Endothelial cell of umbilical vein (primary cell): ENCODE data around the gene WDTC1.

Source experiments
- EZH2 ChIP-seq: IDR thresholded peaks from 2 replicates; pipeline ENCODE4 v1.6.1; 2012; ENCODE audit warnings: borderline replicate concordance, low read depth, mild to moderate bottlenecking, moderate library complexity, low read length, inconsistent platforms; ENCODE audit not compliant: severe bottlenecking
- FOS ChIP-seq: IDR thresholded peaks from 2 replicates; pipeline ENCODE4 v1.6.1; 2011; ENCODE audit warnings: mild to moderate bottlenecking, low read length, moderate library complexity, borderline replicate concordance; ENCODE audit not compliant: insufficient read depth
- GATA2 ChIP-seq: IDR thresholded peaks from 2 replicates; pipeline ENCODE4 v1.7.0; 2011; ENCODE audit warnings: low read depth, mild to moderate bottlenecking, moderate library complexity, mixed read lengths, low read length; ENCODE audit not compliant: insufficient read length, insufficient read depth
- MYC ChIP-seq: IDR thresholded peaks from one replicate; pipeline ENCODE4 v1.6.1; 2011; ENCODE audit warnings: mild to moderate bottlenecking, low read depth, low read length
- POLR2A ChIP-seq: IDR thresholded peaks from 2 replicates; pipeline ENCODE4 v1.6.1; 2012; ENCODE audit warnings: low read depth, mild to moderate bottlenecking, control low read depth, low read length
- POLR2AphosphoS5 ChIP-seq: IDR thresholded peaks from 2 replicates; pipeline ENCODE4 v1.6.1; 2012; ENCODE audit warnings: low read depth, mild to moderate bottlenecking, control low read depth, low read length, moderate library complexity; ENCODE audit not compliant: insufficient read depth
- TF ChIP-seq, protein P1 (sequence below), 2 donors: IDR thresholded peaks; 1 replicate in 1 of 2; 2 replicates in 1 of 2; pipeline ENCODE4 v1.5.1; 2011; ENCODE audit warnings: low read length in 2 of 2, mild to moderate bottlenecking in 2 of 2, moderate library complexity in 2 of 2, control low read depth in 1 of 2, inconsistent platforms in 1 of 2, low read depth in 1 of 2; ENCODE audit not compliant: insufficient read depth in 1 of 2; ENCODE audit errors: extremely low read depth in 1 of 2
- TF ChIP-seq, protein P2 (sequence below): IDR thresholded peaks from 2 replicates; pipeline ENCODE4 v1.6.1; 2011; ENCODE audit not compliant: insufficient read depth, insufficient read length

DNA sequence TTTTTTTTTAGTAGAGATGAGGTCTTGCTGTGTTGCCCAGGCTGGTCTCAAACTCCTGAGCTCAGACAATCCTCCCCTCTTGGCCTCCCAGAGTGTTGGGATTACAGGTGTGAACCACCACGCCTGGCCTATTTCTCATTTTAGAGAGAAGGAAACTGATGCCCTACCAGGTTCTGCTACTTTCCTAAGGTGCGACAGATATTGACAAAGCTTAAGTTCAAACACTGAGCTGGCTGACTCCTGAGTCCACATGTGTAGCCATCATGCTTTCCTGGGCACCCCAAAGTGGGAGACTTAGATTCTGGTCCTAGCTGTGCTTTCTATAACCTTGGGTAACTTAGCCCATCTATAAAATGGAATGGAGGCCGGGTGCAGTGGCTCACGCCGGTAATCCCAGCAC, 82.4 kb downstream of the WDTC1 start:
- TF ChIP-seq, protein P1, sequence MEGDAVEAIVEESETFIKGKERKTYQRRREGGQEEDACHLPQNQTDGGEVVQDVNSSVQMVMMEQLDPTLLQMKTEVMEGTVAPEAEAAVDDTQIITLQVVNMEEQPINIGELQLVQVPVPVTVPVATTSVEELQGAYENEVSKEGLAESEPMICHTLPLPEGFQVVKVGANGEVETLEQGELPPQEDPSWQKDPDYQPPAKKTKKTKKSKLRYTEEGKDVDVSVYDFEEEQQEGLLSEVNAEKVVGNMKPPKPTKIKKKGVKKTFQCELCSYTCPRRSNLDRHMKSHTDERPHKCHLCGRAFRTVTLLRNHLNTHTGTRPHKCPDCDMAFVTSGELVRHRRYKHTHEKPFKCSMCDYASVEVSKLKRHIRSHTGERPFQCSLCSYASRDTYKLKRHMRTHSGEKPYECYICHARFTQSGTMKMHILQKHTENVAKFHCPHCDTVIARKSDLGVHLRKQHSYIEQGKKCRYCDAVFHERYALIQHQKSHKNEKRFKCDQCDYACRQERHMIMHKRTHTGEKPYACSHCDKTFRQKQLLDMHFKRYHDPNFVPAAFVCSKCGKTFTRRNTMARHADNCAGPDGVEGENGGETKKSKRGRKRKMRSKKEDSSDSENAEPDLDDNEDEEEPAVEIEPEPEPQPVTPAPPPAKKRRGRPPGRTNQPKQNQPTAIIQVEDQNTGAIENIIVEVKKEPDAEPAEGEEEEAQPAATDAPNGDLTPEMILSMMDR (IDR thresholded peaks at IDR 0.05; ENCODE audit: extremely low read depth in 1 of 2, insufficient read depth in 1 of 2, low read depth in 1 of 2, low read length in 2 of 2) = no peak
- TF ChIP-seq EZH2 (no peak), MYC (no peak), FOS (no peak), POLR2A (no peak), POLR2AphosphoS5 (no peak), GATA2 (no peak)
- TF ChIP-seq, protein P2, sequence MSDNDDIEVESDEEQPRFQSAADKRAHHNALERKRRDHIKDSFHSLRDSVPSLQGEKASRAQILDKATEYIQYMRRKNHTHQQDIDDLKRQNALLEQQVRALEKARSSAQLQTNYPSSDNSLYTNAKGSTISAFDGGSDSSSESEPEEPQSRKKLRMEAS = no peak
